NT2/D1 (cell line): Measurements from ENCODE around the gene ARID1B.

Experiments used
- DNase-seq: peaks from one replicate; pipeline ENCODE4 v3.0.0-alpha.2; 2011; ENCODE audit warnings: low read depth, low spot score
- H3K27me3 ChIP-seq: 2 replicates; pipeline ENCODE4 v1.6.0; 2011; ENCODE audit warnings: mild to moderate bottlenecking; ENCODE audit not compliant: insufficient read length, insufficient read depth
- H3K36me3 ChIP-seq: 2 replicates; pipeline ENCODE4 v1.6.1; 2011; ENCODE audit warnings: mild to moderate bottlenecking, low read length, mixed read lengths; ENCODE audit not compliant: insufficient read depth, insufficient read length
- H3K4me1 ChIP-seq: 2 replicates; pipeline ENCODE4 v1.5.1; 2011; ENCODE audit not compliant: insufficient read depth, insufficient read length
- H3K4me3 ChIP-seq: 2 replicates; pipeline ENCODE4 v1.5.1; 2011; ENCODE audit warnings: low read depth; ENCODE audit not compliant: insufficient read length
- H3K9ac ChIP-seq: 2 replicates; pipeline ENCODE4 v1.6.0; 2011; ENCODE audit warnings: low read depth; ENCODE audit not compliant: insufficient read length
- H3K9me3 ChIP-seq: 2 replicates; pipeline ENCODE4 v1.5.1; 2011; ENCODE audit warnings: mild to moderate bottlenecking, low read length; ENCODE audit not compliant: insufficient read depth
- SUZ12 ChIP-seq: IDR thresholded peaks from 2 replicates; pipeline ENCODE4 v1.6.1; 2011; ENCODE audit not compliant: insufficient read length, insufficient read depth; ENCODE audit errors: extremely low read depth
- YY1 ChIP-seq: IDR thresholded peaks from 2 replicates; pipeline ENCODE4 v1.6.1; 2011; ENCODE audit not compliant: insufficient read length, insufficient read depth
- ZNF274 ChIP-seq: IDR thresholded peaks from 2 replicates; pipeline ENCODE4 v1.6.1; 2011; ENCODE audit warnings: mild to moderate bottlenecking, low read depth, low read length

ARID1B gene

GRCh38 chr6:156767603-156768467, 9.3 kb upstream of the ARID1B start:
- Histone ChIP-seq H3K36me3 (no peaks in the 10 kb centered on the region), H3K9me3 (no peaks in the 10 kb centered on the region), H3K4me1 (peaks cover 2% of the 10 kb centered on the region), H3K27me3 (no peaks in the 10 kb centered on the region), H3K9ac (no peak overlapping the region), H3K4me3 (no peak overlapping the region)
- TF ChIP-seq SUZ12 (no peak), YY1 (no peak), ZNF274 (no peak)
- DNase-seq: no peak

GRCh38 chr6:156771047-156771446, 6.1 kb upstream of the ARID1B start:
- H3K36me3 ChIP-seq: no peaks in the 10 kb centered on the region
- no peak overlapping the region for H3K9ac ChIP-seq
- no peak for DNase-seq
- H3K9me3 ChIP-seq: no peaks in the 10 kb centered on the region
- no peak for TF ChIP-seq ZNF274
- TF ChIP-seq SUZ12: no peak
- TF ChIP-seq YY1: no peak
- peaks cover 2% of the 10 kb centered on the region for H3K4me1 ChIP-seq
- no peak overlapping the region for H3K4me3 ChIP-seq
- no peaks in the 10 kb centered on the region for H3K27me3 ChIP-seq

- no peak for DNase-seq
- Histone ChIP-seq H3K4me1 (peaks cover 2% of the 10 kb centered on the region), H3K36me3 (no peaks in the 10 kb centered on the region), H3K9me3 (no peaks in the 10 kb centered on the region), H3K4me3 (no peak overlapping the region), H3K9ac (no peak overlapping the region), H3K27me3 (no peaks in the 10 kb centered on the region)
- TF ChIP-seq SUZ12 (no peak), YY1 (no peak), ZNF274 (no peak)
Observed at GRCh38 chr6:156771761-156772160, 5.4 kb upstream of the ARID1B start.

GRCh38 chr6:156773476-156773875, 3.7 kb upstream of the ARID1B start:
- Histone ChIP-seq H3K4me3 (no peak overlapping the region), H3K4me1 (peaks cover 2% of the 10 kb centered on the region), H3K27me3 (no peaks in the 10 kb centered on the region), H3K36me3 (no peaks in the 10 kb centered on the region), H3K9me3 (no peaks in the 10 kb centered on the region), H3K9ac (no peak overlapping the region)
- DNase-seq: no peak
- TF ChIP-seq SUZ12: no peak
- no peak for TF ChIP-seq ZNF274
- no peak for TF ChIP-seq YY1

DNA sequence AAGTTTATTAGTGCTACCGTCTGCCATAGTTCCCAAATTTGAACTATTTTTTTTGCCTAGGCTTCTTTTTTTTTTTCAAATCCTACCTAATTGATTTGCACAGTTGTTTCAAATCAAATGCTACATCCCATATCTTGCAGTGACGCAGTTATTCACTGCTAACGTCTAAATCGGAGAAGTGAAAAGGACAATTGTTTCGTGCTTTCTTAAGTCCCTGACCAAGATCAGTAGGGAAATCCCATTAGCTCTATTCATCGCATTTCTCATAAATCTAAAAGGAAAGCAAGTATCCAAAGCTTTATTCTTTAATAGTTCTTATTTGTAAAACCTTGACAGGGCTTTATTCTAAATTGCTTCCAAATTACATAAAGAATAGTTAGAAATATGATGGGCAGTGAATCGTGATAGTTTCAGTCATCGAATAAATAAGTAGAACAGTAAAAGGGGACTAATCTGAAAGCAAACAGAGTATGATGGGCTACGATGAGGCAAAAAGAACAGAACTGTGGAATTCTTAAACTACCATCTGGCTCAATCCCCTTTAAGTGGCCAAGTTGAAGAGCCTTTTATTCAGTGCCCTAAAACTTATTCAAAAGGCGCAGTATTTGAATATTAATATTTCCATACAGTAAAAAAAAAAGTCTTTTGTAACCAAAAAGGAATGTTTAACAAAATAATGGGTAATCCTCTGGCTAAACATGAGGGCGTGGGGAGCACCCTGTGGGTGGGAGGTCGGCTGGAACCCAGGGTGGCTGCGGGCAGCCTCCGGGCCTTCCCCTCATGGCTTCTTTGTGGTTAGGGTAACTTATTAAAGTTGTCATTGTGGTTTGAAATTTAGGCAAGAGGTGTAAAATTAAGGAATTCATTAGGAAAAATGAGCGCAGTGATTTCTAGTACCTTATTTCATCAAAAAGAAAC, 3.0 kb upstream of the ARID1B start:
- Histone ChIP-seq H3K27me3 (no peaks in the 10 kb centered on the region), H3K9ac (no peak overlapping the region), H3K4me1 (peaks cover 2% of the 10 kb centered on the region), H3K9me3 (no peaks in the 10 kb centered on the region), H3K4me3 (no peak overlapping the region), H3K36me3 (no peaks in the 10 kb centered on the region)
- DNase-seq: no peak
- no peak for TF ChIP-seq YY1
- no peak for TF ChIP-seq SUZ12
- no peak for TF ChIP-seq ZNF274

- Histone ChIP-seq H3K9me3 (no peaks in the 10 kb centered on the region), H3K27me3 (no peaks in the 10 kb centered on the region), H3K36me3 (no peaks in the 10 kb centered on the region), H3K9ac (no peak overlapping the region), H3K4me3 (no peak overlapping the region), H3K4me1 (peaks cover 2% of the 10 kb centered on the region)
- DNase-seq: no peak
- no peak for TF ChIP-seq YY1
Observed at GRCh38 chr6:156774863-156775405, 2.2 kb upstream of the ARID1B start.

GRCh38 chr6:156775717-156776116, 1.5 kb upstream of the ARID1B start:
- peaks cover 2% of the 10 kb centered on the region for H3K4me1 ChIP-seq
- TF ChIP-seq SUZ12: no peak
- no peak for TF ChIP-seq YY1
- TF ChIP-seq ZNF274: no peak
- no peaks in the 10 kb centered on the region for H3K9me3 ChIP-seq
- H3K27me3 ChIP-seq: no peaks in the 10 kb centered on the region
- H3K4me3 ChIP-seq: no peak overlapping the region
- H3K9ac ChIP-seq: no peak overlapping the region
- no peak for DNase-seq
- no peaks in the 10 kb centered on the region for H3K36me3 ChIP-seq
